Measurements from ENCODE around the gene LRRC74A. TPM values are rescaled to one million over a fixed set of nuclear protein-coding genes. Genes with fewer than 3 reads are reported as not detected.

The LRRC74A gene
- total and polyA plus RNA-seq, 8 donors: 0.10 to 0.40 (median 0.34) TPM; not detected in 2

DNA sequence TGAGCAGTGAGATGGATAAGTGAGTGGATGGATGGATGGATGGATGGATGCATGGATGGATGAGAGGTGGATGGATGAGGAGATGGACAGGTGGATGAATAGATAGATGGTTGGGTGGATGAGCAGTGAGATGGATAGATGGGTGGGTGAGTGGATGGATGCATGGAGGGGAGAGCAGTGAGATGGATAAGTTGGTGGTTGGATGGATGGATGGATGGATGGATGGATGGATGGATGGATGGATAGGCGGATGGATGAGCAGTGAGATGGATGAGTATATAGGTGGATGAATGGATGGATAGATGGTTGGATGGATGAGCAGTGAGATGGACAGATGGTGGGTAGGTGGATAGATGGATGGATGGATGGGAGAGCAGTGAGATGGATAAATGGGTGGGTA lies 30.6 kb downstream of the LRRC74A start:
- H3K4me3 ChIP-seq: no peak overlapping the region
- intact Hi-C loops (cut with DNase I): no loop called here
- ATAC-seq: no peak

DNA sequence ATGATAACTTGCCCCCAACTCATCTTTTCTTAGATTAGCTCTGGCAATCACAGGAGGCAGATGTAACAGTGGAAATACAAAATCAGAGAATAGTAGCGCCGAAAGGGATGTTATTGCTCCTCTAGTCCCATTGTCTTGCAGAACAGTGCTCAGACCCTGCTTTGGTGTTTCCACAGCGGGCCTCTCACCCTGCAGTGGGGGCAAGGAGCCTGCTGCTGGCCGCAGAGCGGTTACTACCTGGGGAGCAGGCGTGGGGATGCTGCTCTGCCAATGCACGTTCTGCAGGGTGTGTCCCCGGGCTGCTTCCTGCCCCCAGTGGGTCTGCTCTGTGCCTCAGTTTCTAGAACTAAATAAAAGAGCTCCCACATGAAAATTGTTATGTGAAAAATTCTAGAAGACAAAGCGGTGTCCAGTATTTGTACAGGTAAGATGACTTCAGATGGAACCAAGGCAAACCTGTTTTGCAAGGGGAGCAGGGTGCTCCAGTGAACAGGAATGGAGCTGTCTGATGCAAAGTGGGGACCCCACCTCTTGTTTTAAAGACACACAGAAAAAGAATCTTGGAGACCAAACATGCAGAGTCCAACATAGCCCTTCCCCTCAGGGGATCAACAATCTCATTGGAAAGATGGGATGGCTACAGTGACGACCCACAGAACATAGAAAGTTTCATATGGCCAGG lies 35.5 kb downstream of the LRRC74A start:
- no peaks in the 10 kb centered on the region for H3K27me3 ChIP-seq
- peaks cover 3 to 38% of the 10 kb centered on the region in 2 donors for H3K4me1 ChIP-seq
- H3K9me3 ChIP-seq: no peaks in the 10 kb centered on the region
- no peak overlapping the region for H3K4me3 ChIP-seq
- DNase-seq: no peak
- intact Hi-C loops (cut with DNase I): no loop called here
- H3K36me3 ChIP-seq: no peaks in the 10 kb centered on the region
- TF ChIP-seq, protein P1, sequence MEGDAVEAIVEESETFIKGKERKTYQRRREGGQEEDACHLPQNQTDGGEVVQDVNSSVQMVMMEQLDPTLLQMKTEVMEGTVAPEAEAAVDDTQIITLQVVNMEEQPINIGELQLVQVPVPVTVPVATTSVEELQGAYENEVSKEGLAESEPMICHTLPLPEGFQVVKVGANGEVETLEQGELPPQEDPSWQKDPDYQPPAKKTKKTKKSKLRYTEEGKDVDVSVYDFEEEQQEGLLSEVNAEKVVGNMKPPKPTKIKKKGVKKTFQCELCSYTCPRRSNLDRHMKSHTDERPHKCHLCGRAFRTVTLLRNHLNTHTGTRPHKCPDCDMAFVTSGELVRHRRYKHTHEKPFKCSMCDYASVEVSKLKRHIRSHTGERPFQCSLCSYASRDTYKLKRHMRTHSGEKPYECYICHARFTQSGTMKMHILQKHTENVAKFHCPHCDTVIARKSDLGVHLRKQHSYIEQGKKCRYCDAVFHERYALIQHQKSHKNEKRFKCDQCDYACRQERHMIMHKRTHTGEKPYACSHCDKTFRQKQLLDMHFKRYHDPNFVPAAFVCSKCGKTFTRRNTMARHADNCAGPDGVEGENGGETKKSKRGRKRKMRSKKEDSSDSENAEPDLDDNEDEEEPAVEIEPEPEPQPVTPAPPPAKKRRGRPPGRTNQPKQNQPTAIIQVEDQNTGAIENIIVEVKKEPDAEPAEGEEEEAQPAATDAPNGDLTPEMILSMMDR (IDR thresholded peaks at IDR 0.05): no peak
- H3K27ac ChIP-seq: no peak overlapping the region
- ATAC-seq: no peak

More for the DNA sequence above, 30.6 kb downstream of the LRRC74A start:
- no peak overlapping the region for H3K27ac ChIP-seq
- TF ChIP-seq, protein P1 (IDR thresholded peaks at IDR 0.05): no peak
- no peaks in the 10 kb centered on the region for H3K9me3 ChIP-seq
- no peaks in the 10 kb centered on the region for H3K36me3 ChIP-seq
- H3K27me3 ChIP-seq: no peaks in the 10 kb centered on the region
- no peaks in the 10 kb centered on the region for H3K4me1 ChIP-seq
- no peak for DNase-seq

DNA sequence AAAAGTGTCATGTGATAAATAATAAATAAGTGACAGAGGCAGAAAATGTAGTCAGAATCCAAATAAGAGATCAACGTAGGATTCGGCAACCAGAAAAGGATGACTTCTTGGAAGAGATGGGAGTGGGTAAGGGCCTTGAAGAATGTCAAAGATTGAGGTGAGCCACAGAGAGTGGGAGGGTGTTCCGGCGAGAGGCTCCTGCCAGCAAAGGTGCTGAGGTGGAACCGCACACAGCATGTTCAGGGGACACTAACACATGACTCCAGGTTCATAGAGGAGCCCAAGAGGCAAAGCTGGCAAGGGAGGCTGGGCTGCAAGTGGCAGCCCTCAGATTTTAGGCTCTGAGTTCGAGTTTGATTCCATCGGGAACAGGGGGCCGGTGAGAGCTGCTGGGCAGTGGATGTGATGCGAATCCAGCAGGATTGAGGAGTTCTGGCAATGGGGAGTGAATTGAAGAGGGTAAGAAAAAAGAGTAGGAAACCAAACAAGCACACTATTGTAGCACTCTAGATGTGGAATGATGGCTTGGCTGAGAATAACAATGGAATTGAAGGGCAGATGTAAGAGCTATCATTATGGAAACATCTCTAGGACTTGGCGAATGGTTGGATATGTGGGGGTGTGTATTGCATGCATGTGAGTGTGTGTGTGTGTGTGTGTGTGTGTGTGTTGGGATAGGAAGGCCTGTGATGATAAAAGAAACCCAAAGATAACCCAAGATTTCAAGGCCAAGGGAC lies 36.5 kb downstream of the LRRC74A start:
- no peak for ATAC-seq
- Histone ChIP-seq H3K4me3 (no peak overlapping the region), H3K36me3 (no peaks in the 10 kb centered on the region), H3K4me1 (peaks cover 5 to 43% of the 10 kb centered on the region in 2 donors), H3K9me3 (no peaks in the 10 kb centered on the region), H3K27ac (no peak overlapping the region), H3K27me3 (no peaks in the 10 kb centered on the region)
- DNase-seq: no peak
- intact Hi-C loops (cut with DNase I): no loop called here
- TF ChIP-seq, protein P1 (IDR thresholded peaks at IDR 0.05): no peak

DNA sequence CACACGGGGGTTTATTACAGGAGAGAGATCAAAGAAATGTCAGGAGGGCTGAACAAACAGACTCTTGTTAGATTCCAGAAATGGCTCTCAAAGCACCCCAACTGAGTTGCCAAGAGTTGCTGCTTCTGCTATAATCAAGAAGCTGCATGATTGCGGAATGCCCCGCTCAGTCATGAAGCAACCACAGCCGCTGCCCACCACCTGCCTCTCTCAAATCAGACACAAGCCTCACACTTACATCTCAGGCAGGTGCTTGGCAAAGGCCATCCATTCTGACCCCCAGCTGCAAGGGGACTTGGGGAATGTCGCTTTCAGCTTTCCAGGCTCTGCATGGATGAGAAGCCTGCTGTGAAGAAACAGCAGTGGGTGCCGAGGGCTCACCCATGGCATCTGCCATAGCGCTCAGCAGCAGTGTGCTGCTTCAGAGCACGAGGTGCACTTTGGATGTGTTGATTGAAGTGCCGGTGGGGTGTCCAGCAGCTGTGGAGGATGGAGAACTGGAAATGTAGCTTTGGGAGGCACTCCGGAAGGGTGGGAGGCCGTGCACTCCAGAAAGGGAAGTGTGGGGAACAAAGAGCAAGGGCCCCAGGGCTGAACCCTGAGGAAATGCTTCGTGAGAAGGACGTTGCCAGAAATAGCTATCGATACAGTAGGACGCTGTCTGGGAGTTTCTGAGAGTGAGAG lies 37.7 kb downstream of the LRRC74A start:
- intact Hi-C loops (cut with DNase I): no loop called here
- peak; percentile 72 for ATAC-seq
- Histone ChIP-seq H3K36me3 (no peaks in the 10 kb centered on the region), H3K4me3 (peak overlapping the region in 1 of 2 donors; percentile 23), H3K9me3 (no peaks in the 10 kb centered on the region), H3K4me1 (peaks cover 10 to 54% of the 10 kb centered on the region in 2 donors), H3K27me3 (no peaks in the 10 kb centered on the region), H3K27ac (peak overlapping the region; percentile 29 to 79)
- DNase-seq: peak in 3 of 4 donors; percentile 35 to 76 (median 73)
- TF ChIP-seq, protein P1 (IDR thresholded peaks at IDR 0.05): no peak

DNA sequence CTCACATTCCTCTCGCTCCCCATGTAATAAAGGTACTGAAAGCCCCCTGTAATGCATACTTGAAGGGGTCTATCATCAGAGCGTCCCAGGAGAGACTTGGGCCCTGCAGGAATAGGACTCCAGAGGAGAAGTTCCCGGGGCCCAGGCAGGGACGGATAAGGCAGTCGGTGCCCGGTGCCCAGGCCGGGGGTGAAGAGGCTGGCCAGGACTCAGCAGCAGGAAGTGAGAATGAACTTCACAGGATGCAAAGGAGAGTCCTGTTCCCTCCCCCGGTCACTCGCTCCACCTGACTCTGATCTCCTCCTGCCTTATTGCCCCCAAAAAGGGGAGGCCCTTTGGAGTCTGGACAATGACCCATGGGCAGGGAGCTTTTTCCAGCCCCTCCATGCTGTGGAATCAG lies 40.2 kb downstream of the LRRC74A start:
- intact Hi-C loops (cut with DNase I): no loop called here

More for the DNA sequence above, 40.2 kb downstream of the LRRC74A start:
- TF ChIP-seq, protein P1 (IDR thresholded peaks at IDR 0.05): no peak
- H3K27ac ChIP-seq: no peak overlapping the region
- H3K27me3 ChIP-seq: no peaks in the 10 kb centered on the region
- H3K36me3 ChIP-seq: no peaks in the 10 kb centered on the region
- DNase-seq (no peak), ATAC-seq (no peak)
- H3K4me1 ChIP-seq: peaks cover 10 to 54% of the 10 kb centered on the region in 2 donors
- H3K9me3 ChIP-seq: no peaks in the 10 kb centered on the region
- no peak overlapping the region for H3K4me3 ChIP-seq
